HG02642 (cell line): ENCODE measurements around the gene PLAC1.

Source experiments
- ATAC-seq: cut with Tn5 transposase; IDR thresholded peaks from one replicate; pipeline ENCODE4 v1.9.1; 2021; ENCODE audit warnings: mild to moderate bottlenecking; ENCODE audit not compliant: unreplicated experiment, poor library complexity

PLAC1 gene

DNA sequence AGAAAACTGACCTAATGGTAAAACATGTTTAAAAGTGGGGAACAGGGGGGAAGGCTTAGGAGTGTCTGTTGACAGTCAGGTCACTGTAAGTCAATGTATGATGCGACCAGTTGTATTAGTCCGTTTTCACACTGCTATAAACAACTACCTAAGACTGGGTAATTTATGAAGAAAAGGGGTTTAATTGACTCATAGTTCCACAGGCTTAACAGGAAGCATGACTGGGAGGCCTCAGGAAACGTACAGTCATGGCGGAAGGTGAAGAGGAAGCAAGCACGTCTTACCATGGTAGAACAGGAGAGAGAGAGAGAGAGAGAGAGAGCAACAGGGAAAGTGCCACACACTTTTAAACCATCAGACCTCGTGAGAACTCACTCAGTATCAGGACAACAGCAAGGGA lies 13.0 kb upstream of the PLAC1 start:
- ATAC-seq, result no peak

DNA sequence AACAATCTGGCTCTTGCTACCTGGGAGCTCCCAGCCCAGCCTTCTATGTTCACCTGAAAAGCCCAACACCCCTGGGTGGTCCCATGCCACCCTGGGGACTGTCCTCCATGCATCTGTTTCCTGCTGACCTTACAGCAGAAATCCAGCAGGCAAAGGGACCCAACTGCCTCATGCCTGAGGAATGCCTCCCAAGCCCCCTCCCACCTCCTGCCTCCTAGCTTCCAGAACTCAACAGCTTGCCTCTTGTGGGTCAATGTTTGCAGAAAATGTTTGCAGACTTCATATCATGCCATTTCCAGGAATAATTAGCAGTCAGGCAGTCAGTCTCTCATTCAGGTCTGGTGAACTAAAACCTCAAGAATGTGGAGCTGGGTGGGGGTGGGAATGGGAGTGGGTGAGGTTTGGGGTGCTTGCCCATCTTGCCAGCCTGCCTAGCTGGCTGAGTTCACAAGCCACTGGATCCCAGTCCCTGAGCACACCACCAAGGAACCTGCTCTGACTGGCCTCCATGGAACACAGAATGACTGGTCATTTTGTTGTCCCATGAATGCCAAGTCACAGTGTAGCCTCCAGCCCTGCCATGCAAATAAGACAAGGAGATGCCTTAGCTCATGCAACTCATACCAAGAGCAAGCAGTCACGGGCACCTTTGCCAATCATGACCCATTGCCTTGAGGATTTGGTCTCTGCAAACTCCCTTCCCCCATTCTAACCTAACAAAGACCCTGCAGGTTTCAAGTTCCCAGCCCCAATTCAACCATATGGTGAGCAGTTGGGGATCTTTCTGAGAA lies 12.1 kb upstream of the PLAC1 start:
- ATAC-seq, result no peak

DNA sequence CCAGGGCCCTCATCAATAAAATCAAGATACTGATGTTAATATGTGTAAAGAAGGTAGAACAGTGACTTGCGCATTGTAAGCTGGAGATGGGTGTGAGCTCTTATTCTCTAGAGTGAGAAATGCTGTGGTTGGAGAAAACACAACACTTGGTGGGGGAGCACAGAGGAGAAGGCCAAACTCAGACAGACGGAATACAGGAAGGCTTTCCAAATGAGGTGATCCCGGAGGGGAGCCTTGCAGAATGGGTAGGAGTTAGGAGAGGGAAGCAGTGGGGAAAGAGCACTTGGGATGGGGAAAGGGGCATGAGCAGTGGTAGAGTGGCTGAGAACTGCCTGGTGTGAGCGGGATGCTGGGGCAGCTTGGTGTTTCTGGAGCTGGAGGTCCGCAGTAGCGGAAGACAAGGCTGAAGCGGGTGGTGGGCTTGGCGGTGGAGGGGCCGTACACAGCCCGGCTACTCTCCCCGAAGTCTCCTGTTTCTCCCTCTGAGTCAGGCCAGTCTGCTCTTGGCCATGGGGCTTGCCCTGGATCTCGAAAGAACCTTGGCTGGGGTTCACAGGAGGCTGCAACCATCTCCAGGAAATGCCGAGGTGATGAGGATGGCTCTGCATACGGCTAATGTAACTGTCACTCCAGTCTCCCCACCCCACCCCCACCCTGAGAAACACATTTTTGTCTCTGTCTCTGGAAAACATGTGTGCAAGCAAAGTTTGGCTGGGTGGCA lies 11.3 kb upstream of the PLAC1 start:
- no peak for ATAC-seq

DNA sequence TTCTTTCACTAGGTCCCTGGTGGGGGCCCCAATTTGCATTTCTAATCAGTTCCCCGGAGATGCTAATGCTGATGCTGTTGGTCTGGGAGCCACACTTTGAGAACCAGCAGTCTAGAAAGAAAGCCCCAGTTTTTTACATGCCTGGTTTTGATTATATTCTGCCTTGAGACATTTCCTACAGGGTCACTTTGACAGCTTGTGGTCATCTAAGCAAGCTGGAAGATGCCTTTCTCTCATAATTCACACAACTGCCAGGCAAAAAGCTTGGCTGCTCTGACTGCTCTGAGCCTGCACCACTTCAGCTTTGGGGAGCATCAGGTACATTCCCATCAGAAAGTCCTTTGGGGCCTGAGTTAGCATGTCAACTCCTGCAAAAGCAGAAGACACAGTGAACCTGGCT lies 5.9 kb upstream of the PLAC1 start:
- ATAC-seq, result no peak

DNA sequence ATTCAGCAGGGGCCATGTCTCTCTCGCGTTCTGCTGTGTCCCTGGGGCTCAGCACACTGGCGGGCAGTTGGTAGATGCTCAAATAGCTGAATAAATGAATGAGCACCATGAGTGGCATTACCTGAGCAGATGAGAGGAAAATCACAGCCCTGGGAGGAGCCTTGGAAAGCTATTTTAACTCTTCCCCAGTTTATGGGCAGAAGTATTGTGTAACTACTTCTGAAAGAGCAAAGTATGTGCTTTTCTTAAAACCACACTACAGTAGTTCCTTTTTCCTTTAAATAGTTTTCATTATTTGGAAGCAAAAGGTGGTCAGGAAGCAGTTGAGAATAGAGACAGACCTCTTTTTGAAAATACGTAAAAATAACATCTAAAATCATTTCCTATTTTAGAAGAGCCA lies 3.0 kb upstream of the PLAC1 start:
- no peak for ATAC-seq

DNA sequence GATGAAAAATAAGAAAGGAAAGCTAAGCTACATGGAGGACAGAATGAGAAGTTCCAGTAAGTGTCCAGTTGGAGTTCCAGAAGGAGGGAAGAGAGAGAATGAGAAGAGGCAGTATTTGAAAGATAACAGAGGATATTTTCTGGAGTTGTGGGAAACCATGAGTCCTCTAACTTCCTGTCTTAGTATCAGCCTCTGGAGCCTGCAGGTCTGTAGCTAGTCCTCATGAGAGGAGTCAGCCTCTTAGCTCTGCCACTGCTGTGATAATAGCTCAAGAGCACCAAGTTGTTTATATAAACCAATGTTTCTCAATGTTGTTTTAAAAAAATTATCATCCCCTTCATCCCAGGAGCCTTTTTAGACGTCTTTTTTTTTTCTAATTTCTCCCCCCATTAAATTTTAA lies 2.4 kb upstream of the PLAC1 start:
- no peak for ATAC-seq

DNA sequence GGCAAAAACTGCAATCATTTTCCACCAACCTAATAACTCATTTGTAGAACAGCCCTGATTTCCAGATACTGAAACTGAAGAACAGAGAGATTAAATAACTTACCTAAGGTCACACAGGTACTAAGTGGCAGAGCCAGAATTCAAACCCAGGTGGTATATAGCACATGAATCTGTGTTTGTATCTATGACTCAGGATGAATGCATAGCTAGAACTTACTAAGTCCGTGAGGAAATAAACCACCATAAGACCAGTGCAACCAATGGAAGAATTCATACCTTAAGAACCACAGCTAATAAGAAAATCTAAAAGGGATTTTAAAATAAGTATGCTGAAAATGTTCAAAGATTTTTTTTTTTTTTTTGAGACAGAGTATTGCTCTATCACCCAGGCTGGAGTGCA lies 1.5 kb upstream of the PLAC1 start:
- no peak for ATAC-seq

DNA sequence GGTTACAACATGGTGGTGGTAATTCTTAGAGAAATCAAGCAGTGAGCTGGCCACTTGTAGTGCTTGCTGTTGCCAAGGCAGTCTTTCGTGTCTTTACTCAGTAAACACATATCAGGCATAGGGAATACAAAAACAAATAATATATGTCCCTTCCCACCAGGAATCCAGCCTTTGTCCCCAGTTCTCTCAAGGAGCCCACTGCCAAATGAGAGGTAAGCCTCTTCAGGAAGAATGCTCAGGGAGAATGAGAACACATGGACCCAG lies 421 bp upstream of the PLAC1 start:
- ATAC-seq, result no peak

DNA sequence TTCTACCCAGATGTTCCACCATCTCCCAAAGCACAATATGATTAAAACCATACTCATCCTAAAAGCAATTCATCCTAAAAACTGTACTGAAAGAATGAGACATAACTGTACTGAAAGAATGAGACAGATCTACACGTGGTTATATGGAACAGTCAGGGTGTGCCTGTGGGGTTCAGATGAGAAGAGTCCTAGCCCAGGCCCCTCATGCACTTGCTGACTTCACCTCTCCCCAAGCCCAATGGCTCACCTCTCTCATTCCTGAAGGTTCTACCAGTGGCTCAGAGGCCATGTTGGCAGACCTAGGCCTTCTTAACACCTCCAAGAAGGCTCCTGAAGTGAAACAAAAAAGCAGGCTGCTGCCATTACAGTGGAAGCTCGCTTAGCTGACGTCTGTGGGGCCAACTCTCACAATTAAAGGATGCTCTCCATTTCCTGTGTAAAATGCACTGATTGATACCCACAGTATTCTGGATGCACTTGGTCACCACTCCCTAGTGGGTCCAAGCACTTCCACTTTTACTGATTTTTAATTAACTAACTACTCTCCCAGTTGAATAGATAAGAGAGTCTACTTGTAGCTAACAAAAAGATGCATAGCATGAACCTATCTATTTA lies 3.8 kb downstream of the PLAC1 start:
- no peak for ATAC-seq

DNA sequence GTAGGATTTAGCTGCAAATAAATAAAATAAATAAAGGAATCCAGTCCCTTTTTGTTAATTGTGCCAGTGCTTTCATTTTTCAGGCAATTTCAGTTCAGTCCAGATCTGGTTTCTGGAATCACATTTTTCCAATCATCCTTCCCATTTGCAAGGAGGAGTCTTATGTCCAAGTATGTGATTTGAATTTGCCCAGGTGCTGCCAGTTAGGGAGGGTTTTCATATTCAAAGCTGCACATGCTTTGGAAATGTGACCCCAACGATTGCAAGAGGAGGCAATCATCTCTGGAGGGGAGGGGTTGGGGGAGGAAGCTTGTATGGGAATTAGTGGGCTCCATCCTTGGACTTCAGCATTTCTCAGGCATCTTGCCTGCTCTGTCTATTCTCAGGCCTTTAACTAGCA lies 4.4 kb downstream of the PLAC1 start:
- no peak for ATAC-seq

DNA sequence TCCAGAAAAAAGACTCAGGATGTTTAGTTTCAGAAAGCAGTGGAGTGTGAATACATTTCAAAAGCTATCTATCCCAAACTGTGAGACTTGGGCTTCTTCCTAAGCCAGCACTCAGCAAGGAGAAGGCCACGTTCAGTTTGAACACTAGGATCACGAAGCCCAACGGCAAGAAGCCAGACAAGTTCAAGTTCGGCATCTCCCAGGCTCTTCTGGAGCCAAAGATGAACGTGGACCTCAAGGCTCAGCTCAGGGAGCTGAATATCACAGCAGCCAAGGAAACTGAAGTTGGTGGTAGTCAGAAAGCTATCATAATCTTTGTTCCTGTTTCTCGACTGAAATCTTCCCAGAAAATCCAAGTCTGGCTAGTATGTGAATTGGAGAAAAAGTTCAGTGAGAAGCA lies 7.6 kb downstream of the PLAC1 start:
- ATAC-seq, result no peak

DNA sequence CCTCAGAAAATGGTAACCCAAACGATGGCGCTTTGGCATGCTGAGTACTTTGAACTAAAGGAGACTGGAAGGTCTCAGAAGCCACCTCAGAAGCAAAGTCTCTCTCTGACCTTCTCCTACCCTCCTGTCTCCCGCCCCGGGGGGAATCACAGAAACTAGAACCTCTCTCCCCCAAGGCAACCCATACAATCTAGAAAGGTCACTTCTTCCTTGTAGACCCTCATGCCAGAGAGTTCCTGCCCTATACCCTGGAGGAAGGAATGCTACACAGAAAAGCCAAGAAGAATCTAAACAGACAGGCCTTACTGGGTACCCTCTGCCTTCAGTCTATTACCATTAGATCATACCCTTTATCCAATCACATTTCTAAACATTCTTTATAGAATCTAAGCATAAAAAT lies 8.5 kb downstream of the PLAC1 start:
- ATAC-seq, result no peak

DNA sequence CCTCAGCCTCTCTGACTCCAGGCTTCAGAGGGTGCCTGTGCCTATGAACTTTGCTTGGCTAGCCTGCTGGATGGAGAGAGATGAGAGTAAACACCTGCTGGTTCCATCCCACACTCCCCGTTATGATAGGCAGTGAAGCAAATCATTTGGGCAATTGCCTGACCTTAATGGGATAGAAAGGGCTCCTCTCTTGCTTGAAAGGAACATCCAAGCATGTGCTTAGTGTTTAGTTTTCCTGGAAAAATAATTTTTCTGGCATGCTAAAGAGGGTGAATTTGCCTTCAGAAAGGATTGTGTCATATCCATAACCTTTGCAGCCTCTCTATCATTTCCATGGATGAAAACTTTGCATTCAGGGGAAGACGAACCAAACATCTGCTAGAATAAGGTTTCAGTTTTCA lies 10.8 kb downstream of the PLAC1 start:
- no peak for ATAC-seq

DNA sequence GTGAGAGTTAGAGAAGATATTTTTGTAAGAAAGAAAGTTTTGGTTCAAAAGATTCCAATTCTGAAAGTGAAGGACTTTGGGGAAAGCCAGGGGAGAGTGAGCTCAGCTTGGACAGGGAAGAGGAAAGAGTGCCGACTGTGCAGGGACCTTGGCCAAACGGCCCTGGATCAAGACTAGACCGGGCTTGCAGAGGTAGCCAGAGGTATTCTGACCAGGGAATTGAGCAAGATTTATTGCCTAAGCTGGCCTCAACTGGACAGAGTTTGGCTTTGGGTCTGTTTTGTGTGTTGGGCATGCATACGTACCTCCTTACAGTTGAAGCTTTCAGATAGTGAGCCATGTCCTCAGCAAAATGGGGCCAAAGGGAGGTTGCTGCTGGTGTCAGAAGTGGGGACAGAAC lies 11.6 kb downstream of the PLAC1 start:
- no peak for ATAC-seq

DNA sequence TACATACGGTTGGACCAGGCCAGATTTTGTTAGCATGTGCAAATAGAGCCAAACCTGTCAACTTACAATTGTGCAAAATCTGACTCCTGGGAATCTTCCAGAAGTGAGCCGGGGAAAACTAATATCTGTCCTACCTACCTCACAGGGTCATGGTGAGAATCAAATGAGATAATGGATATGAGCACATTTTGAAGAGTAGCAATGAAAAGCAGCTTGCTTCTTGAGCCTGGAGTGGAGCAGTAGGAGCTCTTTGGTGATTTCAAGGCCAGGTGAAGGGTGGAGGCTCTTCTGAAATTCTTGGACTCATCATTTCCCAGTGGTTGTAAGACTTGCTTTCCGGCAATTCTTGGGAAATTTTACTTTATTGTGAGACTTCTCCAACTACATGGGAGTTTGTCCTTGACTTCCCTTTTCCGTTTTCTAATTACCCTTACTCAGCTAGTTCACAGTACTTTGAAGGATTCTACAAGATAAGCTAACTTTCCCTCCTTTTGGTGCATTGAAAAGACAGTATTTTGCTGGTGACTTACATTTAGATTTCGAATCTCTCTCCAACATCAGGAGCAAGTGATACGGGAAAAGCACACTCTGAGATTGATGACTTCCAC lies 12.2 kb downstream of the PLAC1 start:
- ATAC-seq, result no peak

DNA sequence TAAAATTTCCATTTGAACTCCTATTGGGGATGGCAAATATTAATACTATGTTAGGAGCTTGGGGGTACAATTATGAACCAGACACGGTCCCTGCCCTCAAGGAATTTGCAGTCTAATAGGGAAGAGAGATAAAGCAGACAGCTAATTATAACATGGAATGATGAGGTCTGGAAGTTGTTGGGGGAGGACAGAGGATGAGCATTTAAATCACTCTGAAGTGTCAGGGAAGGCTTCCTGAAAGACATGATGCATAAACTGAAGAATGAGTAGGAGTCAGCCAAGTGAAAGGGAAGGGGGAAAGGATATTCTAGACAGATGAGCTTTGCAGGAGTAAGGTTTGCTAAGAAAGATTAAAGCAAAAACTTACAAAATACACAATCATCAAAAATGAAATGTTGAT lies 15.9 kb downstream of the PLAC1 start:
- ATAC-seq, result no peak

DNA sequence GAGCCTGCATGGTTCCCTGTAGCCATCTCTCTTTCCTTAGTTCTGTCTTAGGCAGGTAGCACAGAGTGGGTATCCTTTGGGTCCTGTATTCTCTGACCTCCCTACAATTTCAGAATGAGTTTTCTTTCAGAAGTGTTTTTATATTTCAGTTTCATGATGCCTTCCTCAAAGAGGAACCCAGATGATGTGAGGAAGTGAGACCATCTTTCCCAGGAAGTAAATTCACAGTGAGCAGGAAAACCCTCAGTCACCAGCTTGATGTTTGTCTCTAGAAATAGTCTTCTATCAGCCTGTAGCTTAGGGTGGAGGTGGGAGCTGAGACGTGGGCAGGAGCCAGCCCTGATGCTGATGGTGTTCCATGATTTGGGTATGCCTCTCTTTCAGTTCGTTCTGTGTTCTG lies 16.9 kb downstream of the PLAC1 start:
- ATAC-seq, result no peak

DNA sequence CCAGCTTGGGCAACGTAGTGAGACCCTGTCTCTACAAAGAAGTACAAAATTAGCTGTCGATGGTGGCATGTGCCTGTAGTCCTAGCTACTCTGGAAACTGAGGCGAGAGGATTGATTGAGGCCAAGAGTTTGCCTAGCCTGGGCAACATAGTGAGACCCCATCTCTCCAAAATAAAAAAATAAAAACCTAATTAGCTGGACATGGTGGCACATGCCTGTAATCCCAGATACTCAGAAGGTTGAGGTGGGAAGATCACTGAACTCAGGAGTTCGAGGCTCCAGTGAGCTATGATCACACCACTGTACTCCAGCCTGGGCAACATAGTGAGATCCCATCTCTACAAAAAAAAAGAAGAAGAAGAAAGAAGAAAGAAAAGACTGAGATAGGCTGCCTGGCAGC lies 17.4 kb downstream of the PLAC1 start:
- ATAC-seq, result no peak

DNA sequence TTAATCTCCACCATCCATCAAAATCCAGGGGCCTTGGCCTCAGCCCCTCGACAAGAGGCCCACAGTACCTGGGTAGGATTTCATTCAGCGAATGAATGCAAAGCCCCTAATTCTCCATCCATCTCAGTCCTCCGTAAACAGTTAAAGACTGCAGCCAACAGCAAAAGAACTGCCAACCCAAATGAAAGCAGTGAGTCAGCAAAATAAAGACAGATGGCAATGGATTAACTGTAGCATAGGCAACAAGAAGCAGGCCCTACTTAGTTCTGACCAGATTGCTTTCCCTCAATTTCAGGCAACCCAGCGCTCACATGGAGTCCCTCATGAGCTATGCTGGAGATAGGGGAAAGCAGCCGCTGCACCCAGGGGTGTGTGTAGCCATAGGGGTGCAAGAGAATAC lies 21.4 kb downstream of the PLAC1 start:
- no peak for ATAC-seq

DNA sequence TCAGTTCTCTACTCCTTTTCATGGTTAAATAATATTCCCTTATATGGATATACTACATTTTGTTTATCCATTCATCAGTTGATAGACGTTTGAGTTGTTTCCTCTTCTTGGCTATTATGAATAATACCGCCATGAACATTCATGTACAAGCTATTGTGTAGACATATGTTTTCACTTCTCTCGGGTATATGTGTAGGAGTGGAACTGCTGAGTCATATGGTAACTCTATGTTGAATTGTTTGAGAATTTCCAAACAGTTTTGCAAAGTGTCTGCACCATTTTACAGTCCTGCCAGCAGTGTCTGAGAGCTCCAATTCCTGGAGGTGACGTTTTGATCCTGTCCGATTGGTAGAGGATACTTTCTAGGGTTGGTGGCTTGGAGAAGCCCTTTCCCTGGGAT lies 23.6 kb downstream of the PLAC1 start:
- ATAC-seq, result no peak

DNA sequence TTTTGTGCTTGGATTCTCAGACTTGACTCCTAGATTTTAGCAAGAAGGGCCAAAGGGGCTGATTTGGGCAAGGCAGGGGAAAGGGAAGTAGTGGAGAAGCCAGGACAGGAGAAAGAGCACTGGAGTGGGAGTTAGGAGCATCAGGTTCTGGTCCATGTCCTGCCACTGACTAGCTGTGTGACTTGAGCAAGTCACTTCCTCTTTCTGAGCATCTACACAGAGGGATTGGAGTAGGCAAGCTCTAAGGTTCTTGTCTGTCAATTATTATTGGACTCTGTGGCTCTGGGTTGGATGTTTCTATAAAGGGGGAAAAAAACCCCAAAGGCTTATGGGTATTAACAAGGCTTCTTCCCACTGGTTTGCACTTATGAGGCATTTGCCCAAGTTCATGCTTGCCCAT lies 24.4 kb downstream of the PLAC1 start:
- no peak for ATAC-seq

DNA sequence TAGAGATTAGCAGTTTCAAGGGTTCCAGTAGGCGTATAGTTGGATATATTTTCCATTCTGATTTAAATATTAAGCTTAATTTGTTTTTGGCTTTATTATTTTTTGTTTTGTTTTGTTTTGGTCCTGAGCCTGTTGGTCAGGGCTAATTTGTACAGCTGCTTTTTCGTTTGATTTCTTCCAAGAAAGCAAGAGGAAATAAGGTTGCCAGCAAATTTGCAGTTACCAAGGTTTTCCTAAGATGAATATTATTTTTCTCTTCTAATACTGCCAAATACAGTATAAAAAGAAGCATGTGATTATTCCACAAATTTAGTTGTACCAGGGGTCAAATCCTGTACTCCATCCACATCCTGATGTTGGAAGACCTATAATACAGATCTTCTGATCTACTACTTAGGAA lies 24.9 kb downstream of the PLAC1 start:
- ATAC-seq, result no peak
